ENCODE measurements around the gene MALT1.

MALT1 gene

DNA sequence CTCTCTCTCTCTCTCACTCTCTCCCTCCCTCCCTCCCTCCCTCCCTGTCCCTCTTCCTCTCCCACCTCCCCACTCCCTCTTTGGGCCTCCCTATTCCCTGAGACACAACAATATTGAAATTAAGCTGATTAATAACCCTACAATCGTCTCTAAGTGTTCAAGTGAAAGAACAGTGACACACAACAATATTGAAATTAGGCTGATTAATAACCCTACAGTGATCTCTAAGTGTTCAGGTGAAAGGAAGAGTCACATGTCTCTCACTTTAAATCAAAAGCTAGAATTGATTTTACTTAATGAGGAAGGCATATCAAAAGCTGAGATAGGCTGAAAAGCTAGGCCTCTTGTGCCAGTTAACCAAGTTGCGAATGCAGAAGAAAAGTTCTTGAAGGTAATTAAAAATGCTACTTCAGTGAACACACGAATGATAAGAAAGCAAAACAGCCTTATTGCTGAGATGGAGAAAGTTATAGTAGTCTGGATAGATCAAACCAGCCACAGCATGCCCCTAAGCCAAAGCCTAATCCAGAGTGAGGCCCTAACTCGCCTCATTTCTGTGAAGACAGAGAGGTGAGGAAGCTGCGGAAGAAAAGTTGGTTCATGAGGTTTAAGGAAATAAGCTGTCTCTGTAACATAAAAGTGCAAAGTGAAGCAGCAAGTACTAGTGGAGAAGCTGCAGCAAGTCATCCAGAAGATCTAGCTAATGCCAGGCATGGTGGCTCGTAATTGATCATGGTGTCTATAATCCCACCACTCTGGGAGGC is 21.3 kb downstream of the MALT1 start:
- TF ChIP-seq, protein P1, sequence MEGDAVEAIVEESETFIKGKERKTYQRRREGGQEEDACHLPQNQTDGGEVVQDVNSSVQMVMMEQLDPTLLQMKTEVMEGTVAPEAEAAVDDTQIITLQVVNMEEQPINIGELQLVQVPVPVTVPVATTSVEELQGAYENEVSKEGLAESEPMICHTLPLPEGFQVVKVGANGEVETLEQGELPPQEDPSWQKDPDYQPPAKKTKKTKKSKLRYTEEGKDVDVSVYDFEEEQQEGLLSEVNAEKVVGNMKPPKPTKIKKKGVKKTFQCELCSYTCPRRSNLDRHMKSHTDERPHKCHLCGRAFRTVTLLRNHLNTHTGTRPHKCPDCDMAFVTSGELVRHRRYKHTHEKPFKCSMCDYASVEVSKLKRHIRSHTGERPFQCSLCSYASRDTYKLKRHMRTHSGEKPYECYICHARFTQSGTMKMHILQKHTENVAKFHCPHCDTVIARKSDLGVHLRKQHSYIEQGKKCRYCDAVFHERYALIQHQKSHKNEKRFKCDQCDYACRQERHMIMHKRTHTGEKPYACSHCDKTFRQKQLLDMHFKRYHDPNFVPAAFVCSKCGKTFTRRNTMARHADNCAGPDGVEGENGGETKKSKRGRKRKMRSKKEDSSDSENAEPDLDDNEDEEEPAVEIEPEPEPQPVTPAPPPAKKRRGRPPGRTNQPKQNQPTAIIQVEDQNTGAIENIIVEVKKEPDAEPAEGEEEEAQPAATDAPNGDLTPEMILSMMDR (conservative IDR thresholded peaks at IDR 0.05; ENCODE audit: low read length), result no peak
- no peak overlapping the region for H3K4me3 ChIP-seq (ENCODE audit: low read length)
- no peak for DNase-seq (ENCODE audit: low read depth)

DNA sequence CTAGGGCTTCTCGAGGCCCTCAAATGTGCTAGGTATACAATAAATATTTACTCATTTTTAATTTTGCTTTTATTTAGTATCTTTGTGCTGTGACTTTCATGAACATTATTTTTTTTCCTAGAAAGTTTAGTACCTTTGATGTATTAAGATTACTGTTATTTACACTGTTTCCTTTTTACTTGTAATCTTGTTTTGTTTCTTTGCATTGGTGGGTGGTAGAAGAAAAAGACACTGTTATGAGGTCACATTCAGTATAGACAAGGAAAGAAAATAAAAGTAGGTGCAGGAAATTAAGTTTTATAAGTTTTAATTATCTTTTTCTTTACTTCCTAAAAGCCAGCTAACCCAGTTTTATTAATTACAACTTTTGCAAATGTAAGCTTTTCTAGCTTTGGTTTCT is 23.0 kb downstream of the MALT1 start:
- DNase-seq (ENCODE audit: low read depth), result no peak
- H3K4me3 ChIP-seq (ENCODE audit: low read length), result no peak overlapping the region
- TF ChIP-seq, protein P1 (conservative IDR thresholded peaks at IDR 0.05; ENCODE audit: low read length), result no peak

DNA sequence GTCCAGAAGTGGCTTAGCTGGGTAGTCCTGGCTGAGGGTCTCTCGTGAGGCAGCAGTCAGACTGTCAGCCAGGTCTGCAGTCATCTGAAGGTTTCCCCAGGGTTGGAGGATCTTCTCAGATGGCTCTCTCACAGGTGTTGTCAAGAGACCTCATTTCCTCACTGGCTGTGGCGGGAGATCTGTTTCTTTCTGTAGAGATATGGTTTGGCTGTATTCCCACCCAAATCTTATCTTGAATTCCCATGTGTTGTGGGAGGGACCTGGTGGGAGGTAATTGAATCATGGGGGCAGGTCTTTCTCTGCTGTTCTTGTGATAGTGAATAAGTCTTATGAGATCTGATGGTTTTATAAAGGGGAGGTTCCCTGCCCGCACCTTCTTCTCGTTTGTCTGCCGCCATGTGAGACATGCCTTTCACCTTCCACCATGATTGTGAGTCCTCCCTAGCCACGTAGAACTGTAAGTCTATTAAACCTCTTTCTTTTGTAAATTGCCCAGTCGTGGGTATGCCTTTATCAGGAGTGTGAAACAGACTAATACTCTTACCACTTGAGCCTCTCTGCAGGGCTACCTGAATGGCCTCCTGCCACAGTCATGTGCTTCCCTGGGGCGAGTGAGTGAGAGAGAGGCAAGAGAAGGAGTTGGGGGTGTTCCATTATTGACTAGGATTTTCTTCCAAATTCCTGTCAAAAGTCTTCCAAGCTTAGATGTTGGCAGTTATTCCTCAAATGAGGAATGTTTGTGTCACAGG is 23.6 kb downstream of the MALT1 start:
- no peak overlapping the region for H3K4me3 ChIP-seq (ENCODE audit: low read length)
- no peak for DNase-seq (ENCODE audit: low read depth)
- TF ChIP-seq, protein P1 (conservative IDR thresholded peaks at IDR 0.05; ENCODE audit: low read length), result no peak

DNA sequence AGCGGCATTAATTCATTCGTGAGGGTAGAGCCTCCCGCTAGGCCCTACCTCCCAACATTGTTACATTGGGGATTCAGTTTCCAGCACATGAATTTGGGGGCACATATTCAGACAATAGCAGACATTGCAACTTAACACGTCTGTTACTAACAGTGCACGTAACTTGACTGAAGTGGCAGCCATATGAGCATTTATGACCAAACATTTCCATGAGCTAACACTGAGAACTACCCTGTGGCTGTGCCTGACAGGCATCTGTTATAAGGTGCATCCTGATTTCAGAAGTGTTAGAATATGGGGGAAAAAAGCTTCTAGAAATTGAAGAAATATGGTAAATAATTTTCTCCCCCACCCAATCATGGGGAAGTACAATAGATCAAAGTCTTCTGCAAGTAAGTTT is 24.5 kb downstream of the MALT1 start:
- no peak for DNase-seq (ENCODE audit: low read depth)
- TF ChIP-seq, protein P1 (conservative IDR thresholded peaks at IDR 0.05; ENCODE audit: low read length), result no peak
- no peak overlapping the region for H3K4me3 ChIP-seq (ENCODE audit: low read length)

DNA sequence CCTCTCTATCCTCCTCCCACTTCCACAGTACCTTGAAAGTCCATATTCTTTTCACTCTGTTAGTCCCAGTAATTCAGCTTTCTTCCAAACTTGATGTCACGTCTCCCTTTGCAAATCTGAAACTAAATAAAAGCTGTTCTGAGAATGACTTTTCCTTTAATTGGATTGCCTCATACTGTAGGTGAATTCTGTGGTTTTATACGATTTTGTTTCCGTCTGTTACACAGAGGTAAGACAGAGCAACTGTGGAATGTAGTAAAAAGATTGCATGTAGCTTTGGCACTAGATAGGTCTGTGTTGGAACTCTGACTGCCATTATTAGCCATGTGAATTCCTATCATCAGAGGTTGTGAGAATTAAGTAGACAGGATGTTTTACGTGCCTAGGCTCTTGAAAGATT is 25.9 kb downstream of the MALT1 start:
- DNase-seq (ENCODE audit: low read depth), result no peak
- H3K4me3 ChIP-seq (ENCODE audit: low read length), result no peak overlapping the region
- TF ChIP-seq, protein P1 (conservative IDR thresholded peaks at IDR 0.05; ENCODE audit: low read length), result no peak

DNA sequence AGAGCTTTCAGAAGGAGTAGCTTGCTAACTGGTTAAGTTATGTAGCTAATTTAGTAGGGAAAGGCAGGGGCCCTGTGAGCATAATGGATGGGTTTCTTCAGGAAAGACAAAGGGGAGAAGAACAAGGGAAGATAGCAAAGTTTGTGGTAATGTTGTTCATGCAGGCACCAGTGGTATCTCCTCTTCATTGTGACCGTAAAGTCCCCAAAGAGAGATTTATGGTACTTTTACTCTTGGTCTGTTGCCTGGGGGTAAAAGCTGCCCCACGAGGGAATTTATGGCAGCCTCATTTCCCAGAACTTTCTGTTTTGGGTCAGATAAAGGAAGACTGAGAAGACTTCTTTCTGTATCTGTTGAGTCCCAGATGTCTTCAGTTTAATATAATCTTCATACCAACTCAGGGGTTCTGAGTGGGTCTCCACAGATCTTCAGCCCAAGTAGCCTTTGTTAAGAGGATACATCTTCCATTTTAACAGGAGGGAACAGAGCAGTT is 27.5 kb downstream of the MALT1 start:
- TF ChIP-seq, protein P1 (conservative IDR thresholded peaks at IDR 0.05; ENCODE audit: low read length), result no peak
- H3K4me3 ChIP-seq (ENCODE audit: low read length), result no peak overlapping the region
- no peak for DNase-seq (ENCODE audit: low read depth)

DNA sequence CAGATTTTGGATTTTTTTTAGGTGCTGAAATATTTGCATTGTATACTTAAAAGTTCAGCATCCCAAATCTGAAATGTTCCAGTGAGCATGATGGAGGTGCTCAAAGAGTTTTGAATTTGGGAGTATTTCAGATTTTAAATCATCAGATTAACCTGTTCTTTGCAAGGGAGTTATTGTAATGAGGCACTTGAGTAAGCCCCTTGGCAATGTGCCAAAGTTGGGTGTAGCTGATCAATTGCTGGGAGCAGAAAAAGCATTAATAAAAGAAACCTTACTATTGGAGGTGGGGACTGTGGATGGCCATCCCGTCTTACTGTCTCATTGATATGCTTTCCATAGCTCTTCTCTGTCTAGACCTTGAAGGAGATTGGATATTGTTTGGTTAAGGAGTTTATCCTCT is 28.3 kb downstream of the MALT1 start:
- TF ChIP-seq, protein P1 (conservative IDR thresholded peaks at IDR 0.05; ENCODE audit: low read length), result no peak
- no peak for DNase-seq (ENCODE audit: low read depth)
- H3K4me3 ChIP-seq (ENCODE audit: low read length), result no peak overlapping the region

Measured in AG10803 (cell line).